ENCODE data around the gene GNPTAB. TPM values are rescaled to one million over a fixed set of nuclear protein-coding genes. Genes with fewer than 3 reads are reported as not detected.

GNPTAB gene
- polyA plus RNA-seq, 2 of the 4 experiments (the other 2 are of a cell fraction): 20.3 to 29.3 TPM

- peaks cover 5% of the 10 kb centered on the region; the same call in 1 of the 3 replicates for H3K4me1 ChIP-seq
- ChIA-PET CTCF (interaction anchor here (1.0 to 1.1 kb wide), 2 partner anchors 14 to 33 kb away, joined by 3 to 4 read pairs; no protein-coding TSS in a partner anchor), POLR2A (no interaction called here)
- WGBS (ENCODE audit: missing lambda C conversion rate): 91% methylated on average over 2 of the region's 2 CpGs
- H3K4me2 ChIP-seq: no peak overlapping the region
- H3K4me3 ChIP-seq: no peak overlapping the region
- DNase-seq (ENCODE audit: low read depth in 1 of 2, low spot score in 1 of 2) (no peak), FAIRE-seq (no peak), ATAC-seq (no peak)
- H3K27ac ChIP-seq: no peak overlapping the region
- H3K9me3 ChIP-seq: no peaks in the 10 kb centered on the region
- no peak for TF ChIP-seq ZC3H11A (IDR thresholded peaks at IDR 0.05)
- no peak for TF ChIP-seq RARB (CRISPR knock-in tag; IDR thresholded peaks at IDR 0.05)
- no peak for TF ChIP-seq ZFP36 (IDR thresholded peaks at IDR 0.05; ENCODE audit: borderline replicate concordance, partially characterized antibody)
- TF ChIP-seq MYC (IDR thresholded peaks at IDR 0.05; ENCODE audit: borderline replicate concordance, low read length): no peak
- no peak for TF ChIP-seq MAFK (IDR thresholded peaks at IDR 0.05; ENCODE audit: partially characterized antibody)
- no peak for TF ChIP-seq TFCP2L1 (CRISPR knock-in tag; IDR thresholded peaks at IDR 0.05)
- TF ChIP-seq, protein P1, sequence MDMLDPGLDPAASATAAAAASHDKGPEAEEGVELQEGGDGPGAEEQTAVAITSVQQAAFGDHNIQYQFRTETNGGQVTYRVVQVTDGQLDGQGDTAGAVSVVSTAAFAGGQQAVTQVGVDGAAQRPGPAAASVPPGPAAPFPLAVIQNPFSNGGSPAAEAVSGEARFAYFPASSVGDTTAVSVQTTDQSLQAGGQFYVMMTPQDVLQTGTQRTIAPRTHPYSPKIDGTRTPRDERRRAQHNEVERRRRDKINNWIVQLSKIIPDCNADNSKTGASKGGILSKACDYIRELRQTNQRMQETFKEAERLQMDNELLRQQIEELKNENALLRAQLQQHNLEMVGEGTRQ (IDR thresholded peaks at IDR 0.05): no peak
- TF ChIP-seq ZNF302 (CRISPR knock-in tag; IDR thresholded peaks at IDR 0.05): no peak
- no peak for TF ChIP-seq JUNB (IDR thresholded peaks at IDR 0.05)
- no peak for TF ChIP-seq SMC3 (IDR thresholded peaks at IDR 0.05)
- TF ChIP-seq ATOH8 (CRISPR knock-in tag; IDR thresholded peaks at IDR 0.05; ENCODE audit: low read depth): no peak
- no peak for TF ChIP-seq HOXB5 (CRISPR knock-in tag; IDR thresholded peaks at IDR 0.05)
- TF ChIP-seq CHD4 (IDR thresholded peaks at IDR 0.05; ENCODE audit: borderline replicate concordance): no peak
- TF ChIP-seq, protein P2, sequence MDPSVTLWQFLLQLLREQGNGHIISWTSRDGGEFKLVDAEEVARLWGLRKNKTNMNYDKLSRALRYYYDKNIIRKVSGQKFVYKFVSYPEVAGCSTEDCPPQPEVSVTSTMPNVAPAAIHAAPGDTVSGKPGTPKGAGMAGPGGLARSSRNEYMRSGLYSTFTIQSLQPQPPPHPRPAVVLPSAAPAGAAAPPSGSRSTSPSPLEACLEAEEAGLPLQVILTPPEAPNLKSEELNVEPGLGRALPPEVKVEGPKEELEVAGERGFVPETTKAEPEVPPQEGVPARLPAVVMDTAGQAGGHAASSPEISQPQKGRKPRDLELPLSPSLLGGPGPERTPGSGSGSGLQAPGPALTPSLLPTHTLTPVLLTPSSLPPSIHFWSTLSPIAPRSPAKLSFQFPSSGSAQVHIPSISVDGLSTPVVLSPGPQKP (IDR thresholded peaks at IDR 0.05; ENCODE audit: low read depth, low read length): no peak
- no peak for TF ChIP-seq RNF2 (IDR thresholded peaks at IDR 0.05; ENCODE audit: borderline replicate concordance, low read depth)
- TF ChIP-seq, protein P3, sequence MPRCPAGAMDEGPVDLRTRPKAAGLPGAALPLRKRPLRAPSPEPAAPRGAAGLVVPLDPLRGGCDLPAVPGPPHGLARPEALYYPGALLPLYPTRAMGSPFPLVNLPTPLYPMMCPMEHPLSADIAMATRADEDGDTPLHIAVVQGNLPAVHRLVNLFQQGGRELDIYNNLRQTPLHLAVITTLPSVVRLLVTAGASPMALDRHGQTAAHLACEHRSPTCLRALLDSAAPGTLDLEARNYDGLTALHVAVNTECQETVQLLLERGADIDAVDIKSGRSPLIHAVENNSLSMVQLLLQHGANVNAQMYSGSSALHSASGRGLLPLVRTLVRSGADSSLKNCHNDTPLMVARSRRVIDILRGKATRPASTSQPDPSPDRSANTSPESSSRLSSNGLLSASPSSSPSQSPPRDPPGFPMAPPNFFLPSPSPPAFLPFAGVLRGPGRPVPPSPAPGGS (IDR thresholded peaks at IDR 0.05): no peak
- no peak for TF ChIP-seq NFE2L2 (conservative IDR thresholded peaks at IDR 0.05; ENCODE audit: low read length)
These were observed 116.8 kb downstream of the GNPTAB start for GRCh38 chr12:101713930-101714329.

- H3K9me3 ChIP-seq: no peaks in the 10 kb centered on the region
- peaks cover 5% of the 10 kb centered on the region; the same call in 1 of the 3 replicates for H3K4me1 ChIP-seq
- CTCF ChIA-PET: interaction anchor here (1.1 kb wide), 1 partner anchor 34 kb away, joined by 4 read pairs; no protein-coding TSS in a partner anchor
- 90% methylated on average over 5 of the region's 5 CpGs for WGBS (ENCODE audit: missing lambda C conversion rate)
- no peak overlapping the region for H3K4me3 ChIP-seq
- no peak for FAIRE-seq
- H3K4me2 ChIP-seq: no peak overlapping the region
- no peak for TF ChIP-seq TFCP2L1 (CRISPR knock-in tag; IDR thresholded peaks at IDR 0.05)
- no peak for TF ChIP-seq SMC3 (IDR thresholded peaks at IDR 0.05)
- TF ChIP-seq ZFP36 (IDR thresholded peaks at IDR 0.05; ENCODE audit: borderline replicate concordance, partially characterized antibody): no peak
- no peak for TF ChIP-seq POLR2A (IDR thresholded peaks at IDR 0.05; ENCODE audit: low read length)
- TF ChIP-seq JUNB (IDR thresholded peaks at IDR 0.05): no peak
- no peak for TF ChIP-seq BHLHE40 (IDR thresholded peaks at IDR 0.05; ENCODE audit: low read depth, low read length)
- no peak for TF ChIP-seq FOSB (CRISPR knock-in tag; IDR thresholded peaks at IDR 0.05)
- no peak for TF ChIP-seq FOXS1 (CRISPR knock-in tag; IDR thresholded peaks at IDR 0.05)
- ATAC-seq: peak; percentile 39 to 49; a peak in 3 of 6 replicates
- POLR2A ChIA-PET: no interaction called here
- DNase-seq (ENCODE audit: low read depth in 1 of 2, low spot score in 1 of 2): no peak
- H3K27ac ChIP-seq: no peak overlapping the region
These were observed 117.6 kb downstream of the GNPTAB start for GRCh38 chr12:101713059-101713682.

All from A549 (cell line).